Measurements from ENCODE around the gene DIAPH3.

DNA sequence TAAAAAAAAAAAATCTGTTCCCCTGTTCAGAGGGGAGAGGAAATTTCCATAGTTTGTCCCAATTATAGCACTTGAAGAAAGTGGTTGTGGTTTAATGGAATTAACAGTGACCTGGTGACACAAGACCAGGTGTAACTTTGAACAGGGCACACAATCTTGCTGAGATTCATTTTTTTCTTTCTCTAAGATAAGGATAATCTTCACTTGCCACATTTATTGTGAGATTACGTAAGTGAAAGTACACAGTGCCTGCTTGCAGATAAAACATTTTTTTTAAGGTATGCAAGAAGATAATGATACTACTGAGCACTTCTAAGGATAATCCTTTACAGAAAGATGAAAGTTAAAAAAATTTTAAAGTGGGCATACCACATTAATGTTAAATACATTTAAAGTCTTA is 448.1 kb downstream of the DIAPH3 start:
- TF ChIP-seq, protein P1, sequence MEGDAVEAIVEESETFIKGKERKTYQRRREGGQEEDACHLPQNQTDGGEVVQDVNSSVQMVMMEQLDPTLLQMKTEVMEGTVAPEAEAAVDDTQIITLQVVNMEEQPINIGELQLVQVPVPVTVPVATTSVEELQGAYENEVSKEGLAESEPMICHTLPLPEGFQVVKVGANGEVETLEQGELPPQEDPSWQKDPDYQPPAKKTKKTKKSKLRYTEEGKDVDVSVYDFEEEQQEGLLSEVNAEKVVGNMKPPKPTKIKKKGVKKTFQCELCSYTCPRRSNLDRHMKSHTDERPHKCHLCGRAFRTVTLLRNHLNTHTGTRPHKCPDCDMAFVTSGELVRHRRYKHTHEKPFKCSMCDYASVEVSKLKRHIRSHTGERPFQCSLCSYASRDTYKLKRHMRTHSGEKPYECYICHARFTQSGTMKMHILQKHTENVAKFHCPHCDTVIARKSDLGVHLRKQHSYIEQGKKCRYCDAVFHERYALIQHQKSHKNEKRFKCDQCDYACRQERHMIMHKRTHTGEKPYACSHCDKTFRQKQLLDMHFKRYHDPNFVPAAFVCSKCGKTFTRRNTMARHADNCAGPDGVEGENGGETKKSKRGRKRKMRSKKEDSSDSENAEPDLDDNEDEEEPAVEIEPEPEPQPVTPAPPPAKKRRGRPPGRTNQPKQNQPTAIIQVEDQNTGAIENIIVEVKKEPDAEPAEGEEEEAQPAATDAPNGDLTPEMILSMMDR (IDR thresholded peaks at IDR 0.05) = no peak
- no peak for TF ChIP-seq POLR2A (IDR thresholded peaks at IDR 0.05)

Data from lower leg skin (tissue), 3 donors.